Stomach (tissue), 4 donors: Measurements from ENCODE around the gene NFE2L1.
A peak's percentile ranks its signal among the peaks of the same experiment; 100 is the strongest.

Experiments used
- CTCF ChIP-seq, 7 experiments: fragments of 450-650 bp in 4 of 7; fragments of 200-600 bp in 3 of 7; sonication (generic) in 3 of 7; IDR thresholded peaks; one replicate each; pipeline ENCODE4 v1.5.1; 2016 to 2019; ENCODE audit warnings: antibody characterized with exemption in 7 of 7, control low read depth in 2 of 7, mild to moderate bottlenecking in 1 of 7
- EP300 ChIP-seq: sonication (generic); formaldehyde crosslinking; IDR thresholded peaks from one replicate; pipeline ENCODE4 v1.6.1; 2017; ENCODE audit warnings: antibody characterized with exemption

- TF ChIP-seq CTCF (IDR thresholded peaks at IDR 0.05): peak in 4 of 7 experiments; percentile 16 to 28 (median 20)
- no peak for TF ChIP-seq EP300
Observed at GRCh38 chr17:48023400-48024148, 24.6 kb upstream of the NFE2L1 start.
